HepG2 (cell line): ENCODE data around the gene WDHD1. TPM values are rescaled to one million over a fixed set of nuclear protein-coding genes. Genes with fewer than 3 reads are reported as not detected.

Experiments
- CHCHD3 ChIP-seq: sonication (generic); formaldehyde crosslinking; IDR thresholded peaks from 2 replicates; pipeline ENCODE4 v1.8.0; 2022; ENCODE audit warnings: mild to moderate bottlenecking, missing genetic modification reagents, moderate library complexity
- ELF1 ChIP-seq: sonication (generic); formaldehyde crosslinking; IDR thresholded peaks from 2 replicates; pipeline ENCODE4 v1.4.0; 2020; ENCODE audit warnings: missing genetic modification reagents
- HOXA9 ChIP-seq: sonication (generic); formaldehyde crosslinking; IDR thresholded peaks from 2 replicates; pipeline ENCODE4 v1.8.1; 2022; ENCODE audit warnings: missing genetic modification reagents, mild to moderate bottlenecking, moderate library complexity, borderline replicate concordance
- NONO ChIP-seq, 2 experiments: fragments of 450-650 bp in 1 of 2; sonication (generic) in 1 of 2; formaldehyde crosslinking in 1 of 2; IDR thresholded peaks in 1 of 2; conservative IDR thresholded peaks in 1 of 2; 2 replicates each; pipeline versions ENCODE4 v1.6.1 to v1.8.0; 2017 to 2022; ENCODE audit warnings: mild to moderate bottlenecking in 1 of 2, missing genetic modification reagents in 1 of 2, moderate library complexity in 1 of 2
- RORA ChIP-seq: sonication (generic); formaldehyde crosslinking; IDR thresholded peaks from 2 replicates; pipeline ENCODE4 v1.5.0; 2020; ENCODE audit warnings: mild to moderate bottlenecking, missing genetic modification reagents, moderate library complexity
- TCF7L2 ChIP-seq: IDR thresholded peaks from 2 replicates; pipeline ENCODE4 v1.6.1; 2011; ENCODE audit warnings: mild to moderate bottlenecking, low read depth, low read length, moderate library complexity
- THAP11 ChIP-seq: IDR thresholded peaks from 2 replicates; pipeline ENCODE4 v1.6.1; 2016; ENCODE audit warnings: missing biosample characterization, missing genetic modification reagents
- ZFP1 ChIP-seq: IDR thresholded peaks from 2 replicates; pipeline ENCODE4 v1.6.1; 2016
- ZFP62 ChIP-seq: sonication (generic); formaldehyde crosslinking; IDR thresholded peaks from 2 replicates; pipeline ENCODE4 v1.4.0; 2020; ENCODE audit warnings: missing genetic modification reagents
- ZNF207 ChIP-seq: fragments of 450-650 bp; IDR thresholded peaks from 2 replicates; pipeline ENCODE4 v1.6.1; 2016; ENCODE audit warnings: antibody characterized with exemption, borderline replicate concordance
- ZNF343 ChIP-seq: sonication (generic); formaldehyde crosslinking; IDR thresholded peaks from 2 replicates; pipeline ENCODE4 v1.4.0; 2020; ENCODE audit warnings: mild to moderate bottlenecking, missing genetic modification reagents
- ZNF484 ChIP-seq: sonication (generic); formaldehyde crosslinking; IDR thresholded peaks from 2 replicates; pipeline ENCODE4 v1.5.1; 2020; ENCODE audit warnings: mild to moderate bottlenecking, low read depth, missing genetic modification reagents, borderline replicate concordance
- ZNF563 ChIP-seq: sonication (generic); formaldehyde crosslinking; IDR thresholded peaks from 2 replicates; pipeline ENCODE4 v1.8.0; 2022; ENCODE audit warnings: mild to moderate bottlenecking, moderate library complexity, missing genetic modification reagents
- ZNF747 ChIP-seq: sonication (generic); formaldehyde crosslinking; IDR thresholded peaks from 2 replicates; pipeline ENCODE4 v1.8.1; 2023; ENCODE audit warnings: missing genetic modification reagents, mild to moderate bottlenecking, borderline replicate concordance
- ZNF772 ChIP-seq: sonication (generic); formaldehyde crosslinking; IDR thresholded peaks from 2 replicates; pipeline ENCODE4 v1.5.0; 2020; ENCODE audit warnings: mild to moderate bottlenecking, missing genetic modification reagents
- polyA plus RNA-seq, 8 experiments: library from polyadenylated mRNA; depleted of rRNA in 3 of 8; stranded (reverse) in 7 of 8; unstranded in 1 of 8; fragments of >200 nt; fragmentation: Illumina TruSeq in 4 of 8; extraction: Trizol in 4 of 8; gene quantifications; 2 replicates each; pipeline versions ENCODE4 v1.2.1 to v1.2.3, GENCODE V29; 2011 to 2016; ENCODE audit warnings: low read depth in 4 of 8, missing spikeins in 1 of 8, mixed read lengths in 1 of 8; ENCODE audit not compliant: insufficient read depth in 1 of 8
- total RNA-seq, 5 experiments: library from RNA; depleted of rRNA; stranded (reverse); fragments of >200 nt; fragmentation: Illumina TruSeq; extraction: Trizol; gene quantifications; 2 replicates each; pipeline ENCODE4 v1.2.3, GENCODE V29; 2016; ENCODE audit warnings: low read depth in 1 of 5
- TF ChIP-seq, protein P1 (sequence below): sonication (generic); formaldehyde crosslinking; conservative IDR thresholded peaks from 2 replicates; pipeline ENCODE4 v1.4.0; 2020; ENCODE audit warnings: missing genetic modification reagents
- TF ChIP-seq, protein P2 (sequence below): sonication (generic); IDR thresholded peaks from 2 replicates; pipeline ENCODE4 v1.6.1; 2016; ENCODE audit warnings: low read depth, borderline replicate concordance
- TF ChIP-seq, protein P3 (sequence below), 2 experiments: fragments of 450-650 bp in 1 of 2; sonication (generic) in 1 of 2; formaldehyde crosslinking; IDR thresholded peaks; 2 replicates each; pipeline versions ENCODE4 v1.5.0 to v1.8.0; 2020 to 2022; ENCODE audit warnings: mild to moderate bottlenecking in 1 of 2, missing genetic modification reagents in 1 of 2
- TF ChIP-seq, protein P4 (sequence below): sonication (generic); formaldehyde crosslinking; IDR thresholded peaks from 2 replicates; pipeline ENCODE4 v1.4.0; 2020; ENCODE audit warnings: missing genetic modification reagents, mild to moderate bottlenecking, borderline replicate concordance

Gene WDHD1
- total and polyA plus RNA-seq, 2 of the 13 experiments (the other 11 are each of a cell fraction or from before 2014, with no cell fraction given) = 5.5 to 27.5 TPM

DNA sequence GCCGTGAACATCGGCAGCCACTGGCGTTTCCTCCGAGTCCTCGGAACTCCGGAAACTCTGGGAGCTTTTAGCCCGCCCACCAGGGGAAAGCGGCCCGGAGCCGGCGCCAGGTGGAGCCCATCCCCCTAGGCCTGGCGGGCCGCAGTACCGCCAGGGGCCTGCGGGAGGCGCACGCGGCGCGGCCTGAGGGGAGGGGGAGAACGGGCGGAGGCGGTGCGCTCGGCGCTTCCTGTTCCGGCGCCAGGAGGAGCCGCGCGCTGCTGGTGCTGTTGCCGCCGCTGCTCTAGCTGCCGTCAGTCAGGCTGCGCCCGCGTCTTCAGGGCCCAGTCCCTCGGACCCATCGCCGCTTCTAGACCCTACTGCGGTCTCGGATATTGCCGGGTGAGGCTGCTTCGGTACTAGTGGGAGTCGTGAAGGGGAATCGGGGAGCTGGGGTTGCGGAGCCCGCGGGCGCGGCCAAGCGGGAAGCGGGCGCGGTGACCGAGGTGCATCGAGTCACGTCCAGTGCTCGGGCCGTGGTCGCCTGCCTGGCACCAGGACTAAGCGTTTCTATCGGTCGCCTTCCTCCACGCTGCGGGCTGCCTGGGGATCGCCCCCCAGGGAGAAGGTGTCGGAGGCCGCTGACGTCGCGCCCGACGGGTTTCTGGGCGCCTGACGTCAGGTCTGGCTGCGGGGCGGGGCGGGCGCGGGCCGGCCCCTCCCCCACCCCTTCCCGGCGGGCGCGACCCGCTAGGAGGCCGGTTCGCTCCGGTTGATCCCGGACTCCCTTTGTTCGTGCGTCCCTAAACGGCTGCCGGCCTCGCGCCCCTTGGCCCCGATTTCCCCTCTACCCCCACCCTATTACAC lies 24.7 kb upstream of the WDHD1 start, which contains the start of gene MAPK1IP1L (continued):
- TF ChIP-seq, protein P1, sequence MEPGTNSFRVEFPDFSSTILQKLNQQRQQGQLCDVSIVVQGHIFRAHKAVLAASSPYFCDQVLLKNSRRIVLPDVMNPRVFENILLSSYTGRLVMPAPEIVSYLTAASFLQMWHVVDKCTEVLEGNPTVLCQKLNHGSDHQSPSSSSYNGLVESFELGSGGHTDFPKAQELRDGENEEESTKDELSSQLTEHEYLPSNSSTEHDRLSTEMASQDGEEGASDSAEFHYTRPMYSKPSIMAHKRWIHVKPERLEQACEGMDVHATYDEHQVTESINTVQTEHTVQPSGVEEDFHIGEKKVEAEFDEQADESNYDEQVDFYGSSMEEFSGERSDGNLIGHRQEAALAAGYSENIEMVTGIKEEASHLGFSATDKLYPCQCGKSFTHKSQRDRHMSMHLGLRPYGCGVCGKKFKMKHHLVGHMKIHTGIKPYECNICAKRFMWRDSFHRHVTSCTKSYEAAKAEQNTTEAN (CRISPR knock-in tag) = no peak; the same call in 1 of the 2 replicates
- TF ChIP-seq ZNF772 (CRISPR knock-in tag) = peak; percentile 89
- TF ChIP-seq RORA (CRISPR knock-in tag) = no peak
- TF ChIP-seq, protein P2, sequence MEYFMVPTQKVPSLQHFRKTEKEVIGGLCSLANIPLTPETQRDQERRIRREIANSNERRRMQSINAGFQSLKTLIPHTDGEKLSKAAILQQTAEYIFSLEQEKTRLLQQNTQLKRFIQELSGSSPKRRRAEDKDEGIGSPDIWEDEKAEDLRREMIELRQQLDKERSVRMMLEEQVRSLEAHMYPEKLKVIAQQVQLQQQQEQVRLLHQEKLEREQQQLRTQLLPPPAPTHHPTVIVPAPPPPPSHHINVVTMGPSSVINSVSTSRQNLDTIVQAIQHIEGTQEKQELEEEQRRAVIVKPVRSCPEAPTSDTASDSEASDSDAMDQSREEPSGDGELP = peak; percentile 73; the same call in 1 of the 2 replicates
- TF ChIP-seq ZNF343 = peak; percentile 47; the same call in 1 of the 2 replicates
- TF ChIP-seq NONO (IDR thresholded peaks at IDR 0.05) = no peak
- TF ChIP-seq NONO (CRISPR knock-in tag; conservative IDR thresholded peaks at IDR 0.05) = peak; percentile 74
- no peak for TF ChIP-seq ZNF207
- TF ChIP-seq CHCHD3 (CRISPR knock-in tag) = no peak
- peak; percentile 87 for TF ChIP-seq THAP11 (CRISPR knock-in tag)
- no peak for TF ChIP-seq HOXA9
- TF ChIP-seq TCF7L2 = no peak
- peak; percentile 95 for TF ChIP-seq ZNF747 (CRISPR knock-in tag)
- TF ChIP-seq, protein P3, sequence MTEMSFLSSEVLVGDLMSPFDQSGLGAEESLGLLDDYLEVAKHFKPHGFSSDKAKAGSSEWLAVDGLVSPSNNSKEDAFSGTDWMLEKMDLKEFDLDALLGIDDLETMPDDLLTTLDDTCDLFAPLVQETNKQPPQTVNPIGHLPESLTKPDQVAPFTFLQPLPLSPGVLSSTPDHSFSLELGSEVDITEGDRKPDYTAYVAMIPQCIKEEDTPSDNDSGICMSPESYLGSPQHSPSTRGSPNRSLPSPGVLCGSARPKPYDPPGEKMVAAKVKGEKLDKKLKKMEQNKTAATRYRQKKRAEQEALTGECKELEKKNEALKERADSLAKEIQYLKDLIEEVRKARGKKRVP (CRISPR knock-in tag; IDR thresholded peaks at IDR 0.05) = no peak
- TF ChIP-seq ELF1 (CRISPR knock-in tag) = peak; percentile 71
- 0 out of 2 replicates have a peak, but pooled peaks have one; percentile 54 for TF ChIP-seq ZFP62
- no peak; the same call in 1 of the 2 replicates for TF ChIP-seq ZFP1 (CRISPR knock-in tag)
- no peak for TF ChIP-seq ZNF484 (CRISPR knock-in tag)
- TF ChIP-seq, protein P4, sequence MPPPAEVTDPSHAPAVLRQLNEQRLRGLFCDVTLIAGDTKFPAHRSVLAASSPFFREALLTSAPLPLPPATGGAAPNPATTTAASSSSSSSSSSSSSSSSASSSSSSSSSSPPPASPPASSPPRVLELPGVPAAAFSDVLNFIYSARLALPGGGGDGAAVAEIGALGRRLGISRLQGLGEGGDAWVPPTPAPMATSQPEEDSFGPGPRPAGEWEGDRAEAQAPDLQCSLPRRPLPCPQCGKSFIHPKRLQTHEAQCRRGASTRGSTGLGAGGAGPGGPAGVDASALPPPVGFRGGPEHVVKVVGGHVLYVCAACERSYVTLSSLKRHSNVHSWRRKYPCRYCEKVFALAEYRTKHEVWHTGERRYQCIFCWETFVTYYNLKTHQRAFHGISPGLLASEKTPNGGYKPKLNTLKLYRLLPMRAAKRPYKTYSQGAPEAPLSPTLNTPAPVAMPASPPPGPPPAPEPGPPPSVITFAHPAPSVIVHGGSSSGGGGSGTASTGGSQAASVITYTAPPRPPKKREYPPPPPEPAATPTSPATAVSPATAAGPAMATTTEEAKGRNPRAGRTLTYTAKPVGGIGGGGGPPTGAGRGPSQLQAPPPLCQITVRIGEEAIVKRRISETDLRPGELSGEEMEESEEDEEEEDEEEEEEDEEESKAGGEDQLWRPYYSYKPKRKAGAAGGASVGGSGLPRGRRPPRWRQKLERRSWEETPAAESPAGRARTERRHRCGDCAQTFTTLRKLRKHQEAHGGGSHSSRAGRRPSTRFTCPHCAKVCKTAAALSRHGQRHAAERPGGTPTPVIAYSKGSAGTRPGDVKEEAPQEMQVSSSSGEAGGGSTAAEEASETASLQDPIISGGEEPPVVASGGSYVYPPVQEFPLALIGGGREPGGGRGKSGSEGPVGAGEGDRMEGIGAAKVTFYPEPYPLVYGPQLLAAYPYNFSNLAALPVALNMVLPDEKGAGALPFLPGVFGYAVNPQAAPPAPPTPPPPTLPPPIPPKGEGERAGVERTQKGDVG (CRISPR knock-in tag) = no peak
- TF ChIP-seq ZNF563 = peak; percentile 83
